Mesothelial cell of epicardium (in vitro differentiated cells): ENCODE results near the gene DEGS2. TPM values are rescaled to one million over a fixed set of nuclear protein-coding genes. Genes with fewer than 3 reads are reported as not detected.

Experiments
- DNase-seq, 2 experiments: peaks; one replicate each; pipeline ENCODE4 v3.0.0; 2021; ENCODE audit warnings: low spot score in 2 of 2; ENCODE audit not compliant: unreplicated experiment in 2 of 2
- H3K27ac Mint-ChIP-seq: 2 replicates; pipeline ENCODE4 v1.8.0; 2021; ENCODE audit warnings: mixed read lengths
- H3K27me3 Mint-ChIP-seq: 2 replicates; pipeline ENCODE4 v1.8.0; 2021; ENCODE audit warnings: low read depth, mixed read lengths
- H3K36me3 Mint-ChIP-seq: 2 replicates; pipeline ENCODE4 v1.8.0; 2021; ENCODE audit warnings: mixed read lengths
- H3K4me1 Mint-ChIP-seq: 2 replicates; pipeline ENCODE4 v1.8.0; 2021; ENCODE audit warnings: mixed read lengths
- H3K4me3 Mint-ChIP-seq: 2 replicates; pipeline ENCODE4 v1.8.0; 2021; ENCODE audit warnings: mild to moderate bottlenecking, moderate library complexity, mixed read lengths
- H3K9me3 Mint-ChIP-seq: 2 replicates; pipeline ENCODE4 v1.8.0; 2021; ENCODE audit warnings: mixed read lengths
- total RNA-seq: library from RNA; stranded (reverse); gene quantifications from 3 replicates; pipeline ENCODE4 v1.2.1, GENCODE V29; 2021
- TF ChIP-seq, protein P1 (sequence below): fragments of 200-600 bp; sonication (generic); IDR thresholded peaks from one replicate; pipeline ENCODE4 v1.5.0; 2021; ENCODE audit warnings: antibody characterized with exemption; ENCODE audit not compliant: unreplicated experiment

Gene DEGS2
- total RNA-seq, 1 donor from 2014 or later = 2.1 TPM

DNA sequence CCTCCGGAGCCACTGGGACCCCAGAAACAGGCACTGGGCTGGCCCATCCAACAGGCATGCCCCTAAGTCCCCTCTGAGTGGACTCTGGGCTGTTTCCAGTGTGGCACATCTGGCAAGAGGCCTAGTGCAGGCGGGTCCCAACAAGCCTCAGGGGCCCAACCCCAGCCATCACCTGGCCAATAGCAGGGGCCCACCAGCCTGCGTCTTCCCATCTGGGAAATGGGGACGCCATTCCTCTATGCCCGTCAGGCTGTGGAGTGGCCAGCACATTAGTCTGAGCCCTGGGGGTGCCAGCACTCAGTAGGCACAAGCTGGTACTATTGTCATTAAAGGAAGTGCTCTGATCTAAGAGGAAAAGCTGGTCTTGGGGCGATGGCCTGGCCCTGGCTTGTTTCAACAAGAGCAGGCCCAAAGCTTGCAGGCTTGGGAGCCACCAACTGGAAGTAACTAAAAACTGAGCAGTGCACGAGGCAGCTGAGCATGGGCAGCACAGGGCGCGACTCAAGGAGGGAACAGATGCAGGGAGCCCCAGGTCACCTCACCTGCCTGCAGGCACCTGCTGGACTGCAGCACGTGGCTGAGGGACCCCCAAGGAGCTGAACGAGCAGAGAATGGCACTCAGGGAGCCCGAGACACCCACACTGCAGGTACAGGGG is 8.4 kb downstream of the DEGS2 start:
- no peak overlapping the region for H3K4me3 Mint-ChIP-seq
- TF ChIP-seq, protein P1, sequence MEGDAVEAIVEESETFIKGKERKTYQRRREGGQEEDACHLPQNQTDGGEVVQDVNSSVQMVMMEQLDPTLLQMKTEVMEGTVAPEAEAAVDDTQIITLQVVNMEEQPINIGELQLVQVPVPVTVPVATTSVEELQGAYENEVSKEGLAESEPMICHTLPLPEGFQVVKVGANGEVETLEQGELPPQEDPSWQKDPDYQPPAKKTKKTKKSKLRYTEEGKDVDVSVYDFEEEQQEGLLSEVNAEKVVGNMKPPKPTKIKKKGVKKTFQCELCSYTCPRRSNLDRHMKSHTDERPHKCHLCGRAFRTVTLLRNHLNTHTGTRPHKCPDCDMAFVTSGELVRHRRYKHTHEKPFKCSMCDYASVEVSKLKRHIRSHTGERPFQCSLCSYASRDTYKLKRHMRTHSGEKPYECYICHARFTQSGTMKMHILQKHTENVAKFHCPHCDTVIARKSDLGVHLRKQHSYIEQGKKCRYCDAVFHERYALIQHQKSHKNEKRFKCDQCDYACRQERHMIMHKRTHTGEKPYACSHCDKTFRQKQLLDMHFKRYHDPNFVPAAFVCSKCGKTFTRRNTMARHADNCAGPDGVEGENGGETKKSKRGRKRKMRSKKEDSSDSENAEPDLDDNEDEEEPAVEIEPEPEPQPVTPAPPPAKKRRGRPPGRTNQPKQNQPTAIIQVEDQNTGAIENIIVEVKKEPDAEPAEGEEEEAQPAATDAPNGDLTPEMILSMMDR = no peak
- H3K27me3 Mint-ChIP-seq = peaks cover 13% of the 10 kb centered on the region
- no peak for DNase-seq
- peaks cover 5% of the 10 kb centered on the region for H3K9me3 Mint-ChIP-seq
- peaks cover 3% of the 10 kb centered on the region for H3K36me3 Mint-ChIP-seq
- H3K27ac Mint-ChIP-seq = no peak overlapping the region
- H3K4me1 Mint-ChIP-seq = peaks cover 8% of the 10 kb centered on the region

DNA sequence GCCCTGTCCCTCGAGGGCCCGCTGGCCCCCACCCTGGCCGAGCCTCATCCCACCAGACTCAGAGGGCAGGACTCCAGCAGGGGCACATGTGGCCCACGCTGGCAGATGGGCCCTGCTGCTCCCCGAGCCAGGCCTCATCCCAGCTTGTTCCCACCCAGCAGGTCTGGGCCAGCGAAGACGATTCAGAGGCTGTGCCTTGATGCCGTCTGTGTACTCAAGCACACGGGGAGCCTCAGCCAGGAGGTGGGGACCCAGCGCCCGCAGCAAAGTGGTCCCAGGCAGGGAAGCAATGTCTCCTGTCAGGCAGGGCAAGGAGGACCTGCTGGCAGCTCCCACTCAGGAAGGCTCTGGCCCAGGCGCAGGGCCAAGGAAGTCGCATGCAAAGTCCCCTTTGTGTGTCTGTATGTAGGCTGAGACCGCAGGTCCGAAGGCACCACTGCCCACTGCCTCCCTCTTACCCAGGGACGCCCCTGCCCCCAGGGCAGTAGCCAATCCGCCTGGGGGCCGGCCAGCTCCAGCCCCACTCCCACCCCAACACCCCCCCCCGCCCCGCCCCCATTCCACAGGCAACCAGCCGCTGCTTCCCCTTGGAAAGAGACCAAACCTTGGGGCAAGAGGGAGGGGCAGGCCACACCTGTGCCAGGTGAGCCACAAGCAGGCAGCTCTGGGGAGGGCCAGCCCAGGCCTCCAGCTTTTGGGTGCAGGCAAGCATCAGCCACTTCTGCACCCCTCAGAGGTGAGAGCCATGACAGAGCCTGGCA is 9.4 kb downstream of the DEGS2 start:
- no peak for DNase-seq
- TF ChIP-seq, protein P1 = no peak
- Mint-ChIP-seq H3K4me3 (no peak overlapping the region), H3K9me3 (peaks cover 2% of the 10 kb centered on the region), H3K27ac (no peak overlapping the region), H3K27me3 (peaks cover 7% of the 10 kb centered on the region), H3K36me3 (peaks cover 1% of the 10 kb centered on the region), H3K4me1 (peaks cover 3% of the 10 kb centered on the region)

DNA sequence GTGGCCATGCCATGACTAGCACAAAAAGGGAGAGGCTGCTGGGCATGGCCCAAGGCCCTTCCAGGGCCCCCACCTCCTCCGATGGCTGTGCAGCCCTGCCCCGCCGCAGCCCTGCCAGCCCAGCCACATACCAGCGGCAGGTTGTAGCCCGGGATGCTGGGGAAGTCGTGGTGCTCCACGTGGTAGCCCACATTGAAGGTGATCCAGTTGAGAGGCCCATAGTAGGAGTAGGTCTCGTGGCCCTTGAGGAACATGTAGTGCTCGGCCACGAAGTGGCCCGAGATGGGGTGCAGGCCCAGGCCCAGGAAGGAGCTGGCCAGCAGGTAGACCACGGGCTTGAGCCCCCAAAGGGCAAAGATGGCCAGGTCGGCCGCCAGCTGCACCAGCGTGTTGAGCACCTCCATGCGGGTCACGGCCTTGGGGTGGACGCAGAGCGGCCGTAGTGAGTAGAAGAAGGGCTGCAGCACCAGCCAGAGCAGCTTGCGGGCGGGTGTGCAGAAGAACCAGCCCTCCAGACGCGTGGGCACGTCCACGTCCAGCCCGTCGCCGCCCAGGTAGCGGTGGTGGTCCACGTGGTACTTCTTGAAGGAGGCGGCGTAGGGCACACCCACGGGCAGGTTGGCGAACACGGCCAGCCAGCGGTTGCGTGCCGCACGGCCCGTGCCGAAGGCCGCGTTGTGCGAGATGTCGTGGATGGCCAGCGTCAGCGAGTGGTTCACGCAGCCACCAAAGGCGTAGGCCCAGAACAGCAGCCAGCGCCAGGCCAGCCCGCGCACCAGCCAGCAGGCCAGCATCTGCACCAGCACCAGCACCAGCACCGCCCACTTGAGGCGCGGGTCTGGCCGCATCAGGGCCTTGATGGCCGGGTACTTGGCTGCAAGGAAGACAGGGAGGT is 10.4 kb downstream of the DEGS2 start:
- DNase-seq = no peak
- Mint-ChIP-seq H3K9me3 (no peaks in the 10 kb centered on the region), H3K4me1 (peaks cover 3% of the 10 kb centered on the region), H3K4me3 (no peak overlapping the region), H3K27me3 (peaks cover 5% of the 10 kb centered on the region), H3K36me3 (peaks cover under 1% of the 10 kb centered on the region), H3K27ac (no peak overlapping the region)
- TF ChIP-seq, protein P1 = no peak

DNA sequence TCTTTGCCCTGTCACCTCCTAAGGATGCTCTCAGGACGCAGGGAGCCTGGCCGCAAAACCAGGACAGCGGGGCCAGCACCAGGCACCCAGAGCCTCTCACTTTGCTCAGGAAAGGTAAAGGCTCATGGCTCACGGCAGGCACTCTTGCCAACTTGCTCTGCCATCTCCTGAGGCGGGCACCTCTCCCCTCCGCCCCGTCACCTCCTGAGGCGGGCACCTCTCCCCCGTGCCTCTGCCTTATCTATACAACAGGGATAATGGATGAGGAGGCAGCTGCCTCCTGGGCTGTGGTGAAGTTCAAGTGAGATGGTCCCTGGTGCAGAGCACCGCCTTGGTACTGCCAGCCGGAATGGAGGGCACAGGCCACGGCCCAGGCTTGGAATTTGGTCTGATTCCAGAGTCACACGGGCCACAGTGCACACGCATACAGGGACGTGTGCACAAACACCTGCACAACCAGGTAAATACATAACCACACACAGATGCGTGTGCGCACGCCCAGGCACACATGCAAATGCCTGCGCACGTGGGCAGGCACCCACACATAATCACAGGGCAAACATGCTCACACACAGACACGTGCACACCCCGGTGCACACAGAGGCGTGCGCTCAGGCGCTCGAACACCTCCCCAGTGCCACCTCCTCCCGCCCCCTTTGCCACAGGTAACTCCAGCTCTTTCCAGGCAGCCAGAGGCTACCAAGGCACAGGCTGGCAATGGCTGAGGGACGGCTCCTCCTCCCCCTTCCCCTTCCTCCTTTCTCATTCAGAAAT is 11.6 kb downstream of the DEGS2 start:
- Mint-ChIP-seq H3K4me3 (no peak overlapping the region), H3K9me3 (no peaks in the 10 kb centered on the region), H3K27me3 (peaks cover 3% of the 10 kb centered on the region), H3K27ac (no peak overlapping the region), H3K4me1 (peaks cover 7% of the 10 kb centered on the region), H3K36me3 (peaks cover 4% of the 10 kb centered on the region)
- DNase-seq = no peak
- TF ChIP-seq, protein P1 = no peak

DNA sequence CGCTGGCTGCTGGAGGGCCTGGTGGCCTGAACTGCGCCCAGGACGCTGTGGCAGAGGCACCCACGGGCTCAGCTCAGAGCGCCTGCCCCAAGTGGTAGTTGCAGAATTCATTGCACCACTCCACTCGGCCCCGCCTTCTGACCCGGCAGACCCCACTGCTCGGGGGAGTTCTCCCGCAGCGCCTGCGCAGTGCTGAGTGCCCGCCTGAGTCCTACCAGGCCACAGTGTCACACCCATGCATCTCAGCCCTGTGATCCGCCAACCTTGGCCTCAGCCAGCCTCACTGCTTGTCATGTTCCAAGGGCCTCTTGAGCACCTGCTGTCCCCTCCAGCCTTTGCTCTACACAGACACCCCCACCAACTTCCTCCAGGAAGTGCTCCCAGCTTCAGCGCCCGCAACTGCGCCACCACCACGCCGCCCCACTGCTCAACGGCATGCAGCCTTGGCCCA is 12.2 kb downstream of the DEGS2 start:
- no peak overlapping the region for H3K27ac Mint-ChIP-seq
- no peak overlapping the region for H3K4me3 Mint-ChIP-seq
- H3K36me3 Mint-ChIP-seq = peaks cover 4% of the 10 kb centered on the region
- TF ChIP-seq, protein P1 = no peak
- DNase-seq = no peak
- no peaks in the 10 kb centered on the region for H3K9me3 Mint-ChIP-seq
- H3K4me1 Mint-ChIP-seq = peaks cover 14% of the 10 kb centered on the region
- H3K27me3 Mint-ChIP-seq = no peaks in the 10 kb centered on the region
